Measurements from ENCODE around the gene CBLC.
A peak's percentile ranks its signal among the peaks of the same experiment; 100 is the strongest.

Gene CBLC

GRCh38 chr19:44777715-44778347 is at the start of gene CBLC:
Gene CBLC (plus strand): TSS chr19:44777890. CDS start chr19:44777932, 42 bp downstream.
- DNase-seq (ENCODE audit: low spot score): no peak

- DNase-seq (ENCODE audit: low spot score): no peak
These were observed 49.5 kb upstream of the CBLC start for GRCh38 chr19:44728178-44728577.

GRCh38 chr19:44729516-44730033 is 48.1 kb upstream of the CBLC start:
- DNase-seq (ENCODE audit: low spot score): no peak

GRCh38 chr19:44731081-44731480 is 46.6 kb upstream of the CBLC start:
- DNase-seq (ENCODE audit: low spot score): no peak

GRCh38 chr19:44731622-44732021 is 46.1 kb upstream of the CBLC start:
- DNase-seq (ENCODE audit: low spot score): no peak

GRCh38 chr19:44732235-44733014 is 45.3 kb upstream of the CBLC start:
- DNase-seq (ENCODE audit: low spot score): no peak

GRCh38 chr19:44734357-44734756 is 43.3 kb upstream of the CBLC start:
- no peak for DNase-seq (ENCODE audit: low spot score)

- DNase-seq (ENCODE audit: low spot score): no peak
These were observed 42.7 kb upstream of the CBLC start for GRCh38 chr19:44735011-44735410.

GRCh38 chr19:44737238-44738071 is 40.2 kb upstream of the CBLC start:
- no peak for DNase-seq (ENCODE audit: low spot score)

- DNase-seq (ENCODE audit: low spot score): no peak
These were observed 39.6 kb upstream of the CBLC start for GRCh38 chr19:44738136-44738535.

- no peak for DNase-seq (ENCODE audit: low spot score)
These were observed 38.8 kb upstream of the CBLC start for GRCh38 chr19:44738603-44739558.

- DNase-seq (ENCODE audit: low spot score): no peak
These were observed 37.3 kb upstream of the CBLC start for GRCh38 chr19:44740351-44740824.

- no peak for DNase-seq (ENCODE audit: low spot score)
These were observed 36.4 kb upstream of the CBLC start for GRCh38 chr19:44741258-44741731.

GRCh38 chr19:44741841-44742329 is 35.8 kb upstream of the CBLC start:
- peak; percentile 96 for DNase-seq (ENCODE audit: low spot score)

- DNase-seq (ENCODE audit: low spot score): no peak
These were observed 35.2 kb upstream of the CBLC start for GRCh38 chr19:44742330-44743061.

GRCh38 chr19:44744871-44745332 is 32.8 kb upstream of the CBLC start:
- DNase-seq (ENCODE audit: low spot score): no peak

GRCh38 chr19:44745341-44745831 is 32.3 kb upstream of the CBLC start:
- DNase-seq (ENCODE audit: low spot score): peak; percentile 77

- no peak for DNase-seq (ENCODE audit: low spot score)
These were observed 31.6 kb upstream of the CBLC start for GRCh38 chr19:44745887-44746600.

- no peak for DNase-seq (ENCODE audit: low spot score)
These were observed 31.1 kb upstream of the CBLC start for GRCh38 chr19:44746616-44746945.

Data from AG20443 (cell line).